Upper lobe of left lung (tissue), 6 donors: Measurements from ENCODE around the gene ACTG2. TPM values are rescaled to one million over a fixed set of nuclear protein-coding genes. Genes with fewer than 3 reads are reported as not detected.

Source experiments
- ATAC-seq, 2 donors: fragments of 200-7000 bp; cut with Tn5 transposase; one replicate each; pipeline ENCODE4 v1.9.1; 2022; ENCODE audit warnings: mild to moderate bottlenecking in 2 of 2, moderate library complexity in 2 of 2; ENCODE audit not compliant: low FRiP score in 2 of 2
- DNase-seq, 2 donors: peaks; one replicate each; pipeline ENCODE4 v3.0.0-alpha.2; 2019 to 2020
- H3K27ac ChIP-seq, 4 donors: fragments of 200-600 bp; sonication (generic); one replicate each; pipeline ENCODE4 v1.5.1; 2016 to 2019
- H3K27me3 ChIP-seq, 4 donors: fragments of 200-600 bp; sonication (generic); one replicate each; pipeline ENCODE4 v1.5.1; 2017 to 2019
- H3K36me3 ChIP-seq, 4 donors: fragments of 200-600 bp; sonication (generic); one replicate each; pipeline ENCODE4 v1.5.1; 2016 to 2019
- H3K4me1 ChIP-seq, 4 donors: fragments of 200-600 bp; sonication (generic); one replicate each; pipeline ENCODE4 v1.5.1; 2018 to 2019
- H3K4me3 ChIP-seq, 4 donors: fragments of 200-600 bp; sonication (generic); one replicate each; pipeline ENCODE4 v1.5.1; 2017 to 2019; ENCODE audit warnings: mild to moderate bottlenecking in 2 of 4, moderate library complexity in 1 of 4
- H3K9me3 ChIP-seq, 4 donors: fragments of 200-600 bp; sonication (generic); one replicate each; pipeline ENCODE4 v1.5.1; 2018 to 2019
- CTCF ChIP-seq, 6 experiments: fragments of 450-650 bp in 4 of 6; fragments of 200-600 bp in 2 of 6; sonication (generic) in 2 of 6; IDR thresholded peaks; one replicate each; pipeline ENCODE4 v1.5.1; 2016 to 2019; ENCODE audit warnings: antibody characterized with exemption in 6 of 6
- EP300 ChIP-seq, 4 donors: sonication (generic); formaldehyde crosslinking; IDR thresholded peaks; one replicate each; pipeline ENCODE4 v1.5.1; 2017; ENCODE audit warnings: antibody characterized with exemption in 4 of 4, control low read depth in 2 of 4
- POLR2A ChIP-seq, 4 donors: fragments of 450-650 bp; IDR thresholded peaks; one replicate each; pipeline ENCODE4 v1.5.1; 2016 to 2017; ENCODE audit warnings: antibody characterized with exemption in 4 of 4, mild to moderate bottlenecking in 2 of 4
- POLR2AphosphoS5 ChIP-seq, 2 donors: sonication (generic); formaldehyde crosslinking; IDR thresholded peaks; one replicate each; pipeline ENCODE4 v1.5.1; 2017; ENCODE audit warnings: antibody characterized with exemption in 2 of 2
- WGBS, 2 donors: methylation state at CpG; one replicate each; pipeline ENCODE4 v1.1.5; 2017 to 2018; 5-methylcytosine and 5-hydroxymethylcytosine counted together
- small RNA-seq, 4 donors: library from RNA; depleted of rRNA; stranded (forward); fragments of <200 nt; gene quantifications; one replicate each; pipeline ENCODE3, GENCODE V24; 2016
- total RNA-seq, 6 donors: library from RNA; depleted of rRNA in 4 of 6; stranded (reverse); fragments of >200 nt in 4 of 6; gene quantifications; one replicate each; pipeline versions ENCODE4 v1.1.0 to v1.2.1, GENCODE V29; 2016 to 2021
- donor health status: DM: no; HTN: no; CAD: no; lungs with moderate emphysema.
- donor health status: DM: no; HTN: yes; CAD: no; lungs with severe emphysema.

ACTG2 gene
- total RNA-seq, 6 donors from 2014 or later, result 10.8 to 65.3 (median 27.2) TPM

- H3K27ac ChIP-seq, result no peak overlapping the region
- DNase-seq (no peak), ATAC-seq (no peak)
- H3K4me1 ChIP-seq, result peaks cover 0 to 3% (median 1%) of the 10 kb centered on the region in 4 donors
- H3K27me3 ChIP-seq, result no peaks in the 10 kb centered on the region
- H3K9me3 ChIP-seq, result peaks cover 0 to 5% (median 0%) of the 10 kb centered on the region in 4 donors
- TF ChIP-seq POLR2A (IDR thresholded peaks at IDR 0.05), result no peak
- no peak for TF ChIP-seq POLR2AphosphoS5 (IDR thresholded peaks at IDR 0.05)
- no peak for TF ChIP-seq CTCF (IDR thresholded peaks at IDR 0.05)
- TF ChIP-seq EP300 (IDR thresholded peaks at IDR 0.05), result no peak
- 83 to 92% methylated on average over 2 of the region's 2 CpGs for WGBS, 2 donors
- H3K36me3 ChIP-seq, result peaks cover 0 to 19% (median 3%) of the 10 kb centered on the region in 4 donors
- no peak overlapping the region for H3K4me3 ChIP-seq
Measured at GRCh38 chr2:73964223-73964622, 71.4 kb downstream of the ACTG2 start.

- Histone ChIP-seq H3K9me3 (peaks cover 0 to 5% (median 0%) of the 10 kb centered on the region in 4 donors), H3K36me3 (peaks cover 0 to 10% (median 0%) of the 10 kb centered on the region in 4 donors), H3K4me3 (no peak overlapping the region), H3K4me1 (peaks cover 5 to 11% (median 9%) of the 10 kb centered on the region in 4 donors), H3K27ac (no peak overlapping the region), H3K27me3 (no peaks in the 10 kb centered on the region)
- no peak for ATAC-seq
- 88 to 93% methylated on average over 3 of the region's 3 CpGs for WGBS, 2 donors
- no peak for TF ChIP-seq POLR2AphosphoS5 (IDR thresholded peaks at IDR 0.05)
- no peak for TF ChIP-seq EP300 (IDR thresholded peaks at IDR 0.05)
- TF ChIP-seq CTCF (IDR thresholded peaks at IDR 0.05), result no peak
- no peak for TF ChIP-seq POLR2A (IDR thresholded peaks at IDR 0.05)
- no peak for DNase-seq
Measured at GRCh38 chr2:73965053-73965452, 72.2 kb downstream of the ACTG2 start.

DNA sequence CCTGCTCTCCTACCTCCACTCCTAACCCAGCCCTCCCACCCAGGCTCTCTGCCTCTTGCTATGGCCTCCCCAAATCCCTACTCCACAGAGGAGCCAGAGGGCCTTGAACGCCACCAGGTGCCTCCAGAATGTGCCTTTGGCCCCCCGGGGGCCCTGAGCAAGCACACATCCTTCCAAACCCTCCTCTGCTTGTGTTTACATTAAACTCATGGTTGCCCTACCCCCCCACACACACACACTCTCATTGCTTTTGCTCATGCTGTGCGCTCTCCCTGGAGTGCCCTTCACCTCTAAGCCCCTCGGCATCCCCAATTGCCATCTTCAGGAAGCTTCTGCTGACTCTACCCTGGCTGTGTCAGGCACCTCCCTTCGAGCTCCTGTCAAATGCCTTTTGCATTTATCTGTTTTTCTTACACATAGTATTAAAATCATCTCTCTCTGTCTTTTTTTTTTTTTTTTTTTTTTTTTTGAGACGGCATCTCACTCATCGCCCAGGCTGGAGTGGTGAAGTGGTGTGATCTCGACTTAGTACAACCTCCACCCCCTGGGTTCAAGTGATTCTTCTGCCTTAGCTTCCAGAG is 75.6 kb downstream of the ACTG2 start:
- ATAC-seq (no peak), DNase-seq (no peak)
- TF ChIP-seq POLR2A (IDR thresholded peaks at IDR 0.05) (no peak), POLR2AphosphoS5 (IDR thresholded peaks at IDR 0.05) (no peak), CTCF (IDR thresholded peaks at IDR 0.05) (no peak), EP300 (IDR thresholded peaks at IDR 0.05) (no peak)
- no peaks in the 10 kb centered on the region for H3K36me3 ChIP-seq
- 89 to 93% methylated on average over 8 of the region's 8 CpGs for WGBS, 2 donors
- H3K9me3 ChIP-seq, result no peaks in the 10 kb centered on the region
- H3K27ac ChIP-seq, result no peak overlapping the region
- no peak overlapping the region for H3K4me3 ChIP-seq
- H3K27me3 ChIP-seq, result no peaks in the 10 kb centered on the region
- peaks cover 23 to 34% (median 29%) of the 10 kb centered on the region in 4 donors for H3K4me1 ChIP-seq

DNA sequence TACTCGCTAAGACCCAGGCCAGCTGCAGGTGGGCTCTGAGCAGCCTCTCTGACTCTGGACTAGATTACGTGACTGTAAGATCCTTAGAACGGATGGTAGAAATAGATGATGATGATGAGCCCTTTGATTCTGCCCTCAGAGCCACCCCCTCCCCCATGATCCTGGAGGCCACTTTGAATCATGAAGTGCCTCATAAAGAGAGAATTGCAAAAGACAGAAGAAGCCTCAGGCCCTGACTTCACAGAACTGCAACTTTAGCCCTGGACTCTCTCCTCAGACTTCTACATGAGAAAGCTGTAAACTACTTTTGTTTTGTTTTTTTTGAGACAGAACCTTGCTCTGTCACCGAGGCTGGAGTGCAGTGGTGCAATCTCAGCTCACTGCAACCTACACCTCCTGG is 76.5 kb downstream of the ACTG2 start:
- Histone ChIP-seq H3K4me3 (no peak overlapping the region), H3K9me3 (no peaks in the 10 kb centered on the region), H3K36me3 (no peaks in the 10 kb centered on the region), H3K27ac (peak overlapping the region in 1 of 4 donors; percentile 81), H3K27me3 (no peaks in the 10 kb centered on the region), H3K4me1 (peaks cover 23 to 34% (median 29%) of the 10 kb centered on the region in 4 donors)
- WGBS, 2 donors, result 77 to 83% methylated on average over 4 of the region's 4 CpGs
- DNase-seq, result no peak
- ATAC-seq, result no peak
- TF ChIP-seq EP300 (IDR thresholded peaks at IDR 0.05) (no peak), POLR2A (IDR thresholded peaks at IDR 0.05) (no peak), CTCF (IDR thresholded peaks at IDR 0.05) (no peak), POLR2AphosphoS5 (IDR thresholded peaks at IDR 0.05) (no peak)

Small RNAs within 50 kb of the gene (small RNA-seq; reads per million reads assigned to genes)
- 0 reads per million in 4 donors for gene RNA5SP97

Other genes with a start within 250 kb of the ACTG2 start
- 10 to 100 TPM in 4 of 6 donors, 1 to 10 TPM in 2; 4.7 to 19.0 (median 13.4) TPM for gene TPRKB, start 155.7 kb upstream of the ACTG2 start, total RNA-seq
- 10 to 100 TPM; 14.2 to 40.9 (median 19.7) TPM for gene DUSP11, start 112.9 kb upstream of the ACTG2 start, total RNA-seq
- not detected for gene C2orf78, start 108.8 kb upstream of the ACTG2 start, total RNA-seq
- gene STAMBP, start 64.0 kb upstream of the ACTG2 start, total RNA-seq, result 10 to 100 TPM; 22.8 to 41.7 (median 28.3) TPM
- 10 to 100 TPM; 25.1 to 38.5 (median 34.9) TPM for gene DGUOK, start 33.9 kb downstream of the ACTG2 start, total RNA-seq
- gene TET3, start 91.9 kb downstream of the ACTG2 start, total RNA-seq, result 10 to 100 TPM; 17.3 to 53.4 (median 23.6) TPM